ENCODE data around the gene CCDC92B.
A peak's percentile ranks its signal among the peaks of the same experiment; 100 is the strongest.
"Not testable (repeated sequence)": the region's sequence is repeated elsewhere in the genome, so short reads cannot be mapped to it uniquely, and the experiment has no call there.

CCDC92B gene

DNA sequence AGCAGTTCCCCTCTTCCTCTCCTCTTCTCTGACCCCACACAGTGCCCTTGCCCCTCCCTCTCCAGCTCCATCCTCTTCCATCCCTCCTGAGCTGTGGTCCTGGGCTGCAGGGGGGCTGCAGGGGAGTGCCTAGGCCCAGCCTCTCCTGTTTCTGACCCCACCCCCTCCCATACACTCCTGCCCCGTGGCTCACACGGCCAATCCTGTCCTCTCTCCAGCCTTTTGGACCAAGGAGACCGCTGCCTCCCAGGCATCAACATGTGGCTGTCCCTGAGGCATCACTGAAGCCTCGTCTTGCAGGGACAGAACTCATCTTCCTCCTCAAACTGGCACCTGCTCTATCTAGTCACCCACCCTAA is 44.6 kb downstream of the CCDC92B start:
- DNase-seq: no peak

DNA sequence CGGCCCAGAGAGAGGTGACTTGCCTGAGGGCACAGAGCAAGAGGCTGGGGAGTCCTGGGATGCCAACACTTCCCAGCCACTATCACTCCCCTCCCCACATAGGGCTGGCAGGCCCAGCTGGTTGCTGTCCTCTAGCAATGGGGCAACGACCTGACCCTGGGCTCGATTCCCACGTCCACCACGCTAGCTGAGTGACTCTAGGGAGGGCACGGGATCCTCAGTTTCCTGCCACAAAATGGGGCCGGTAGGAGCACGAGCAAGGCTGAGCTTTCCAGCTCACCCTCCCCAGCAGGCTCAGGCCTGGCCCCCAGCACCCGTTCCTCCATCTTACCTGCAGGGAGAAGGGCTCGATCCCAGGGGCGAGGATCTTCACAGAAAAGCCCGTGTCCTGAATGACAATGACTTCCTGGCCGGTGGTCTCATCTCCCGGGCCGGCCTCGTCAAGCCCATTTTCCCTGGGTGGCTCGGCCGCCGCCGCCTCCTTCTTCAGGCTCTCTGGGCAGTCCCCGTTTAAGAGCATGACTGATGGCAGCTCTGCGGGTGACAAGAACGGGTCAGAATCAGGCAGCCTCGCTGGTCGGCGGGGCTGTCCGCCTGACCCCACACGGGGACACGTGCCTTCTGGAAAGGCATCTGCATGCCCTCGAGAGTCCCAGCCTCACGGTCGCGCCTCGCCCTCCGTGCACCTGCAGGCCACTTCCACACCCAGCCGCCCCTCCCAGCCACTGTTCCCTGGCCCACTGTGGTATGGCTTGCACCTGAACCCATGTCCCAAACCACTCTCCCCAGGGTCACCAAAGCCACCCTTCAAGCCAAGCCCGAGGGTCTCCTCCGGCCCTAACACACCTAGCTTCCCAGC is 45.2 kb downstream of the CCDC92B start:
- DNase-seq: no peak

DNA sequence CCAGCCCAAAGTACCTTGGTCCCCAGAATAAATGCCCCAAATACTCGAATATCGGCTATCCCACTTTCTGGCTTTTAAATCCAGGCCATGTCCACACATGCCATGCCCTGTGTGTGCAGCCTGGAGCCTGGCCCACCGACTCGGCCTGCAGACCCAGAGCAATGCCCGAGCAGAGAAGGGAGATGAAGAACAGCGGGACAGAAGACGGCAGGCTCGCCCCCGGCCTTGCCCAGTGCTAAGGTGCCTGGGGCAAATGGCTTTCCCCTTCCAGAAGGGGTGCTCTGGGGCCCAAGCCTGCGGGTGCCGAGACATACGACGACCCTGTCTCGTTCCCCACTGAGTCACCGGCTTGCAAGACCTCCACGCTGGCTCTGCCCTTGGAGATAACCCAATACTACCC is 45.8 kb downstream of the CCDC92B start:
- DNase-seq: no peak

DNA sequence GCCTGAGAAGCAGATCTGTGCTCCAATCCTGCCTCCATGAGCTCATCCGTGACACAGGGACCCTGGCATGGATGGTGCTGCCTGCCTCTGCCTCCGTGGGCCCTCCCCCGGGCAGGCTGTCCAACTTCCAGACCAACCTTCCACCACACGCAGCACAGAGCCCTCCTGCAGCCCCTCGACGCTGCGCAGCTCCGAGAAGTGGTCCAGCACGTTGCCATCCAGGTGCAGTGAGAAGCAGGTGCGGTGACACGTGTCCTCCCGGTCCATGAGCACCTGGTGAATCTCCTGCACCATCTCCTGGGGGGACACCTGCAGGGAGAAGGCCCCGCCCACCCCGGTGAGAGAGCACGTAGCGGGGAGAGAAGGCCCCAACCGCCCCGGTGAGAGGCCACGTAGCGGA is 46.3 kb downstream of the CCDC92B start:
- no peak for DNase-seq

DNA sequence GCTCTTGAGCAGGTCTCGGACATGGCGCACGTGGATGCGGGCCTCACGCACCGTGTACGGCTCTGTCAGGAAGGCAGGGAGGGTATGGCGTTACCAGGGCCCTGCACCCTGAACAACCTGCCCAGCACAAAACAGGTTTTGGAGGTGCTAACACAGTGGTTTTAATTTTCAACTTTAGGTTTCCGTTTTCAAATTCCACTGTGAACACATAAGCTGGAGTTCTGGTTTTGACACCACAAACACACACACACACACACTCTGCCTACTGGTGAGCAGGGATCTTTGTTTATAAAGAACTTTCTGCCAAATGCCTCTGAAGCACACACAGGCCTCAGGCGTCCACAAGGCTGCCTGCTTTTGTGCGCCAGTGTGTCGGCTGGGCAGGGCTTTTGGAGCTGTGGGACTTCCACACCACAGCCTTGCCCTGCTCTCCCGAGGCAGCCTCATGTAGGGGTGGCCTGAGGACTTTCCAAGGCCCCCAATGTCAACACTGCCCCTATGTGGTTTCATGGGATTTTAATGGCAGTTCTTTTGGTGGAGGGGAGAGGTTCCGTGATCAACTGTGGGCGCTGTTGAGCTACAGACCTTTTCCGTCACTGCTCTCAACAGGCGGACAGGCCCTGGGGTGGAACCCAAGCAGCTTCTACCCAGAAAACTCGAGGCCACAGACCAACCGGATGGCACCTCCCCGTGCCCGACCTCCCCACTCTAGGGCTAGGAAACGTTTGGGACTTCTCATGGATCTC is 47.3 kb downstream of the CCDC92B start:
- DNase-seq: peak in 2 of 58 donors; percentile 19 to 29

DNA sequence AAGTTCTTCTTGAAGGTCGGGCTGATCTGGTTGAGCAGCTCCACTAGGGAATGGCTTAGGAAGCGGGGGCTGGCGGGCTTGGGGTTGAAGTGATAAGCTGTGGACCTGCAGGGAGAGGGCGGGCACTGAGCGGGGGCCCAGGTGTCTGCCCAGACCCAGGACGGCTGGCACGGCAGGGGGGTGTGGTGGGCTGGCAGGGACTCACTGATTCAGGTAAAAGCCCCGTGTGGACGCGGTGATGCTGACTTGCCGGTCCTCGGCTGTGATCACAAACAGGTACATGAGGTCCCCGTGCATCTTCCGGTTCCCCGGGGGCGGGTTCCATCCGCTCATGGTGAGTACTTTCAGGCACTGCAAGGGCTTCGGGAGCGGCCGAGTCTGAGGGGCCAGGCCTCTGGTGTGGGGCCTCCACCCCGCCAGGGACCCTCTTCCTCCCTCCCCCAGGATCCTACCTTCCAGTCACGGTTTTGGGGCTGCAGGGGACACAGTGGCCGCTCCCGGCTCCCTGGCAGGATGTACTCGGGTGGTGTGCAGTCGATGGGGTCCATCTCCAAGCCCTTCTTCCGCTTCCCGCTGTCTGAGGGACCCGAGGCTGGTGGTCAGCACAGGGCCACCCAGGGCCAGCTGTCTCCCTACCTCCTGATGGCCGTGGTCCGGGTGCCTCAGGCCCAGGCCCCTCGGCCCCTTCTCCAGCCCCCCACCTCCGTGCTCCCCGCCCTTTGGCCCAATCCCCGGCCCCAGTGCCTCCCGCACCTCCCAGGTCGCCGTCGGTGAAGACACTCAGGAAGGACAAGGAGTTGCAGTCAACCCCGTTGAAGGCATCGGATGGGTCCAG is 48.1 kb downstream of the CCDC92B start:
- DNase-seq: no peak

DNA sequence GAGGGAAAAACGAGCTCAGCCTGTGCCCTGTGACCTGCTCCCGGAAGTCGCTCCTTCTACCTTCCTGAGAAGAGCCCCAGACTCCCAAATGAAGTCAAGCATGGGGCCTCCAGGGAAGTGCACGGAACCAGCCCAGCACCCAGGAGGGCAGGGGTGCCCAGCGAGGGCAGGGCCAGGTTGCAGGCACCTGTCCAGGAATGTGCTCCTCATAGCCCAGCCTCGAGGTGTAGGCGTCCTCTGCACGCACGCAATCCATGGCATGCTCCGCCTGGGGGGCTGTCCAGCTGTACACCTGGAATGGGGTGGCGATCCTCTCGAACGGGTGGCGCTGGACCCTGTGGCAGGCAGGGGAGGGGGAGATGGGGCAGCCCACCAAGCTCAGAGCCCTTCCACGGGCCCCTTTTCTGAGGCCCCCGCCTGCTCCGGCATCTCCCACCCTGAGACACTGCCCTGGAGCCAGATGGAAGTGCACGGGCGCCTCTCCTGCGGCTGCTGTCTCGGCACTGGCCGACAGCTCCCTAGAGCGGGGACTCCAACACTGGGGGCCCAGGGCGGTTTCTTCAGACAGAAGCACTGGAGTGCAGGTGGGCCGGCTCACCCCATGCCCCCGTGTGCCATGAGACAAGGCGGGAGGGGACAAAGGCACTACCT is 48.8 kb downstream of the CCDC92B start:
- no peak for DNase-seq

DNA sequence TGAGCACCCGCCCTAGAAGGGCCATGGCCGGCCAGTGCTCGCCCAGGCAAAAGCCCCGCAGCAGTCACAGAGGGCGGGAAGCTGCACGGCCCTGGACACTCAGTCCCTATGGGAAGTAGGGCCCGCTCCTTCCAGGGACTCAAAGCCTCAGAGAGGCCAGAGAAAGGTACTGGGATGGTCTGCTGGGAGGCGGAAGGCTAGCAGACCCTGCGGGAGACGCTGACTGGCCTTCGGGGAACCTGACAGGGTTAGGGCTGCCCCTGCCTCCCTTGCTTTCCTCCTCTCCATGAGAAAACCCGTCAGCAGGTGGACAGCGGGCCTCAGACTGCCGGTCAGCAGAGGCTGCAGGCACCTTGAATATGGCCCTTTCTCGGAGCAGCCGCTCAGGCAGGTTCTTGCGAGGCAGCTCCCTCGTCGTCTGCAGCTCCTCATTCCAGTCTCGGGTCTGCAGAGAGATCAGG is 49.4 kb downstream of the CCDC92B start:
- no peak for DNase-seq

DNA sequence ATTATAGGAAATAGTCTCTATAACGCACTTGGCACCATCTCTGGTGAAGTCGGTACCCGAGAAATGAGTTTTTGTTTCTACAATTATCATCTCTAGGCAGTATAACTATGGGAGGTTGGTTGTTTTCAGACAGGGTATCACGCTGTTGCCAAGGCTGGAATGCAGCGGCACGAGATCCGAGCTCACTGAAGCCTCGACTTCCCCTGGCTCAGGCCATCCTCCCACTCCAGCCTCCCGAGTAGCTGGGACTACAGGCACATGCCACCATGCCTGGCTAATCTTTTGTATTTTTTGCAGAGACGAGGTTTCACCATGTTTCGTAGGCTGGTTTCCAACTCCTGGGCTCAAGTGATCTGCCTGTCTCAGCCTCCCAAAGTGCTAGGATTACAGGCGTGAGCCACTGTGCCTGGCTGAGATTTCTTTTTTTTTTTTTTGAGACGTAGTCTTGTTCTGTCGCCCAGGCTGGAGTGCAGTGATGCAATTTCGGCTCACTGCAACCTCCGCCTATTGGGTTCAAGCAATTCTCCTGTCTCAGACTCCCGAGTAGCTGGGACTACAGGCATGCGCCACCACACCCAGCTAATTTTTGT is 50.1 kb downstream of the CCDC92B start:
- DNase-seq: not testable (repeated sequence)

DNA sequence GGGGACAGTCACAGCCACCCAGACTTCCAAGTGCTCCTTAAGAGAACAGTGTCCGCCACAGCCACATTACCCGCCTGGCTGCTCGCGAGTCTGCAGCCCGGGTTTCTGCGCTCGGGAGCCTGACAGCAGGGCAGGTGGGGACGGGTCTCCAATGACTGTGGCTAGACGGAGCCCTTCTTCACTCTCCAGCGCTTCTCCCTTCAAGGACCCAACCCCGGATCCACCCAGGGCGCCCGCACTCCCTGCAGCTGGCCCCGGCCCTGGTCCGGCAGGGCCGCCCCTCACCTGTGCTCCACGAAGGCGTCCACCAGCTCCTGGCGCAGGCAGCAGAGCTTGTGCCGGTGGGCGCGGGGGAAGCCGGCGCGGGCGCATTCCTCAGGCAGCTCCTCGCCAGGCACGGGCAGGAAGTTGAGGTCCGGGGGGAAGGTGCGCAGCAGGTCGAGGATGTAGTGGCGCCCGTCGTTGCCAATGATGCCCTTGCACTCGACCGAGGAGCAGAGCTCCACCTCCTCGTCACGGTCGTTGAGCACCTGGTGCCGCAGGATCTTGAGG is 51.8 kb downstream of the CCDC92B start:
- no peak for DNase-seq

DNA sequence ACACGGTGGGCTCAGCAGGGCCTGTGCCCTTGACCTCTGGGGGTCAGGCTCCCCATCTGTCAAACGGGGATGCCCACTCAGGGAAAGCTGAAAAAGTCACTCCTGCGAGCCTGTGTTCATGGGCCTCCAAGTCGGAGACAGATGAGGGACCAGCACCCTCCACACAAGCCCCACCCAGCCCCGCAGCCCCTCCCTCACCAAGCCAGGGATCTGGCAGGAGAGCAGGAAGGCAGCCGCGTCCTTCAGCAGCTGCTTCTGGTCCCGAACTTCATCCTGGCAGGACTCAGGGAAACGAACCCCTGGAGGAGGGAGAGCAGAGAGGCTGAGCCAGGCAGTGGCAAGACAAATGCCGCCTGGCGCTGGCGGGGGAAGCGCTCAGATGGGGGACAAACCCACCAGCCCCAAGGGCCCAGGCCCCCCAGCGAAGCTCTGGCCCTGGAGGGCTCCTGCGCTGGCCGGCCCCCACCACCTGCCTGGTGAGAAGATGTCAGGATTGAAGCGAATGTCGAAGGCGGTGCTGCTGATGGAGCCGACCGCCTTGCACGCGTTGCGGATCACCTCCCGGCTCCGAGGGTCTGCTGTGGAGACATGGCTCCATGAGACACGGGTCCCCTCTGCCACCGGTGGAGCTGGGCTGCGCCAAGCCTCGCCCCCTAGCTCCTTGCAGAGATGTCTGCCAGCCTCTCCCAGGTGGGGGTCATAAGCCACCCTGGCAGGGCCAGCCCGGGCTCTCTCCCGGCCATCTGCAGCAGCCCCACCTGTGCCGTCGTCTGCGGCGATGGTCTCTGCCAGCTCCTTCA is 53.3 kb downstream of the CCDC92B start:
- DNase-seq: no peak

DNA sequence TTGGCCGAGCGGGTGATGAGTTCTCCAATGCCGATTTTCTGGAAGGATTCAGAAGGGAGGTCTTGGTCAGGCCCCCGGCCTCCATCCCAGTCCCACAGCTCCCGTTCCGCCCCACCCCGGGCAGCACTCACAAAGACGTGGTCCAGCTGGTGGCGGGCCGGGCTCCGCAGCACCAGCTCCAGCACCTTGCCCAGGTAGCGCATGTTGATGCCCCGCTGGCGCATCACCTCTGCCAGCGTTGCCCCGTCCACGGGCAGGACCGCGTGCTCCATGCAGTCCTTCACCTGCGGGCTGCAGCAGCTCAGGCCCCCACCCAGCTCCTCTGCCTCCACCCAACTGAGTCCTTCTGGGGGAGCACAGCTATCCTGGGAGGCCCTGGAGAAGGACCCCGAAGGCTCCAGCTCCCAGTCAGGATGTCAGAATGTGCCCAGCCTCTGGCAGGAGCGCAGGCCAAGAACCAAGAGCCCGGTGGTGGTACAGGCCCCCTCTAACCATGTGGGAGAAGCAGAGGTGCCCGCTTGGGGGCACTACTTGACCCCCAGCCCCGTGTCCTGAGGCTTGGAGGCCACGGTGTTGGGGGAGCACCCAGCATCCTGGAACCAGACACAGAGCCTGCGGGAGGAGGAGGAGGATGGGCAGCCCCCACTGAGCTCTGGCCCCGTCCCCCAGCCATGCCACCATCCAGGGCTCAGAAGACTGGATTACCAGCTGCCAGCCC is 54.0 kb downstream of the CCDC92B start:
- no peak for DNase-seq

DNA sequence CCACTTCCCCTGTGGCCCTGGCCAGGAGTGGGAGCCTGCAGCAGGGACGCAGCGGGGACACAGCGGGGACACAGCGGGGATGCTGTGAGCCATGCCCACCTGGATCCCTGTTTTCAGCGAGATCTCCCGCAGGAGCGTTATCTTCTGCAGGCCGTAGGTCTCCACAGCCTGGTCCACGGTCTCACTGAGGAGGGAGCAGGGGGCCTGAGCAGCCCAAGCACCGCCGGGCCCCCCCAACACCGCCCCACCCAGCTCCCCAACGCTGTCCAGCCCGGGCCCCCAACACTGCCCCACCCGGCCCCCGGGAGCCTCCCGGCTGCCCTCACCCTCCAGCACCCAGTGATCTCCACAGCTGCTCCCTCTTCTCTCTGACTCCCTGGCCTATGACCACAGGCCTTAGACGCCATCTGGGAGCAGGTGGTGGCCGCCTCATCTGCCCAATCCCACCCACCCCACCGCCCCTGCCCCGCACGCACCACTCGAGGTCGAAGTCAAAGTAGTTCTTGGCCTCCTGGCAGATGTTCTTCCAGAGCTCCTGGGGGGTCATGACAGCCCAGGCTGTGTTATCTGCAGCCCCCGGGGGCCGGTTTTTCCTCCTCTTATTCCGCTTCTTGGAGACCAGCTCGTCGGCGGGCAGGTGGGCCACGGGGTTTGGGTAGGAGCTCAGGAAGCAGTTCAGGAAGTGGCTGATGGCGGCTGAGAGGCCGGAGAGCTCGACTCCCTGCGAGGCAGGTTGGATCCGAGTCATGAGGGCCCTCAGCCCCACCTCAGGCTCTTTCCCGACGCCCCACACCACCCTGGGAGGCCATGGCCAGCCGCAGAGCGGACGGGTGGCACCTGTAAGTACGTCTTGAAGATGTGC is 54.8 kb downstream of the CCDC92B start:
- no peak for DNase-seq

DNA sequence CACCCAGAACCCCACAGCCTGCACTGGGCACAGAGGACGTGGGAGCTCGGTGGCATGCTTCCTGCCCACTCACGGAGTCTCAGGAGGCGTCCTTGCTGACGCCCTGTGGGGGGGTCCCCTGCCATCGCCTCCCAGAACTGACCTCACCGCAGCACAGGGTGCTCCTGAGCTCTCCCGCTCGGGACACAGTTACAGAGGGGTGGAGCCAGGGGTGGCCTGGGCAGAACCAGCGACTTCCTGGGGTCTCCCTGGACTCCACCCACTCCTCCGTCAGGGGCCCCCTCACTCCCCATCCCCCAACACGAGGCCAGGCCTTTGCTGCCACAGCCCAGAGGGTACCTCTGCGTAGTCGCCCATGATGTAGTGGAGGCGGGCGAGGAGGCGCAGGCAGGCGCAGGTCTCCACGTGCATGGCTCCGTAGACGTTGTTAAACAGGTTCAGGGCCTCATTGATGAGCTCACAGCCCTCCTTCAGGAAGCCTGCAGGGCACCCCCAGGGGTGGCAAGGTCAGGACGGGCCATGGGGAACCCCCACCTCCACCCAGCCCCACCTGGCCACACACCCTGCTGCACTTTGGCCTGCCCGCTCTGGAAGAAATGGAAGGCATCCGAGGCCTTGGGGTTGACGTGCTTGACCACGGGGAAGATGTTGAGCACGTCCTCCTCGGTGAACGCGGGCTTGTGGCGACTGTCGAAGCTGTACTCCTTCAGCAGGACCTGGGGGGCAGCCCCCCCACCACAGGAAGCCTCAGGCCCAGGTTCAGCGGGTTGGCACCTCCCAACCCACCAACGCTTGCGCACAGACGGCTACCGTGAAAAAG is 55.7 kb downstream of the CCDC92B start:
- no peak for DNase-seq

DNA sequence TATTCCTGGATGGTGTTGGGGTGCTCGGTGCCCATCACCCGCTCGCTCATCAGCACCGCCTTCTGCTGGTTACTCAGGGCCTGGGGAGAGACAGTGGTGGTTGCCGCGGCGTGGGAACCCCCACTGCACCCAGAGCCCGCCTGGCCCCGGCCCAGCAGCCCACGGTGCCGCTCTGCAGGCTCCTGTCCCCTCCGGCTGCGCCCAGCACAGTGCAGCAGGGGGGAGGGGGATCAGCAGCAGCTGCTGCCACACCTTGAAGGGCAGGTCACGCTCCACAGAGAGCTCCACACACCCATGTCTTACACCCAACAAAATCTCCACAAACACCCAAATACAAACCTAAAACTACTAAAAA is 56.7 kb downstream of the CCDC92B start:
- DNase-seq: no peak

DNA sequence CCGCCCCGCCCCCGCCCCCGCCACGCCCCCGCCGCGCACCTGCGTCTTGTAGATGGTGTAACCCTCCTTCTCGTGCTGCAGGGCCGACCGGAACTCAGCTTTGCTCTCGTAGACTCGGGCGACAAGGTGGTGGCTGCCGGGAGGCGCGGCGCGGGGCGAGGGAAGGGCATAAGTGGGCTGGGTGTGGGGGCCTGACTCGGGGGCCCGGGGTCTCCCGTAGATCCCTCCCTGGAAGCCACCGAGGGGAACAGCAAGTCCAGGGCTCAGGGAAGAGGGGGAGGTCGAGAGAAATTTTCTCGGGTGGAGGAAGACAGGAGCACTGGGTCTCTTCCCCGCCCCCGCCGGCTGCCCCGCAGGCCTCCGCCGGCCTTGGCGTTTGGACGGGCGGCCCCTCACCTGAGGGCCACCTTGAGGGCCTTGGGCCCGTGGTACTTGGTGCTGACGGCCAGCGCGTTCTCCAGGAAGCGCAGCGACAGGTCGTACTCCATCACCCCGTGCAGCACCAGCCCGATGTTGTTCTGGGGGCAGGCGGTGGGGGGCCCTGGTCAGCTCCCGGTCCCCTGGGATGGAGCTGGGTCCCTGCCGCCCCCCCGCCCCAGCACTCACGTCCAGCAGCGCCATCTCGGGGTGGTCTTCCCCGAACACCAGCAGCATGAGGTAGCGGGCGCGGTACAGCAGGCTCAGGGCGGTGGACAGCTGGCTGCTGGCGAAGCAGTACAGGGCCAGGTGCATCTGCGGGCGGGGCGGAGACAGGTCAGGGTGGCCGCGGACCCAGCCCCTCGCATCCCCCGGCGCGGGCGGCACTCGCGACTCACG is 57.3 kb downstream of the CCDC92B start:
- DNase-seq: no peak
